Measurements from ENCODE around the gene PPFIBP2.

Gene PPFIBP2

DNA sequence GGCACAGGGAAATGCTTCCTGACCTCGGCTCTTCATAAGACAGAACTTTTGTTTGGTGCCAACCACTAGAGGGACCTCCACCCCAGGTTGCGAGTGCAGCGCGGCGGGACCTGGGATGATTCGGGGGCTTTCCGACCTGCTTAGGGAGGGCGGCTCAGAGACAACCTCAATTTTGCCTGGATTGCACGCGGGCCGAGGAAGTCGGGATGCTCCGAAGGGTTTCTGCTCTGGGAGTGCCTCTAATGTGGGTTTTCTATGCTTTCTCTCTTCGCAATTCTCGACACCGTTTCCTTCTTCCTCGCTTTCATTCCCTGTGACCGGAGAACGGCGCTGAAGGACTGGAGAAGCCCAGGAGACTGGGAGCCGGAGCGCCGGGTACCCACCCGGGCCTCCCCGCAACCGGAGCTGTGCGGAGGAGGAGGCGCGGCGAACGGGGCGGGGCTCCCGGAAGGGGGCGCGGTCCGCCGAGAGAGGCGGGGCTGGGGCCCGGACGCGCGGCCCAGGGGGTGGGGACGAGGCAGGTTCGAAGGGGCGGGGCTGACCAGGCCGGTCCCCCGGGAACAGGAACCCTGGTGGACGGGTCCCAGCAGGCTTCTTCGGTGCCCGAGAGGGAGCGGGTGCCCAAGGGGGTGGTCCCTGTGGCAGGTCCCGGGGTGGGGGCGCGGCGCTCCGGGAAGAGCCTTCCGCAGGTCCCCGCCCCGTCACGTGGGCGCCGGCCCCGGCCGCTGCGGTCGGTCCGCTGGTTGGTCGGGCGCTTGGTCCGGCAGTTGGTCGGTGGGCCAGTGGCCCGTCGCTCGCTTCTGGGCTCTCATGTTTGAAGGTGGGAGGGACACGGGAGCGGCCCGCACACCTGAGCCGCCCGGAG, at the start of gene PPFIBP2:
Gene PPFIBP2, plus strand, starts transcription at position 766 of the 865 bp plus-strand sequence. CDS start 35,477 bp downstream, outside the sequence.
- DNase-seq, result peak; percentile 83

DNA sequence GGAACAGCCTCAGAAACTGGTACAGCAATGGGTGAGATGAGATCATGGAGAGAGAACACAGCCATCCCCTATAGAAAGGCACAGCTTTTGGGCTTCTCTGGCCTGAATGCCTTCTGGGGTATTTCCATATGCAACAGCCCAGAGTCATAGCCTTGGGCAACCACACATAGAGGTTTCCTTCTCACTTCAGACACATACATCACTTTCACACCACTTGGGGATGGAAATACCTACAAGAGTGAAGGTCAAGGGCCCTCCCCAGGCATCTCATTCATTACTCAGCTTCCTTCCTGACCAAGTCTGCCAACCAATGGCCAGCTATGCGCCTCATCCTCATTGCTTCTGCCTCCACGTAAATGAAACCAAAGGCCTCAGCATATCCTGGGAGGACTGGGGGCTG, 46.1 kb upstream of the PPFIBP2 start:
- peak; percentile 3 for DNase-seq

DNA sequence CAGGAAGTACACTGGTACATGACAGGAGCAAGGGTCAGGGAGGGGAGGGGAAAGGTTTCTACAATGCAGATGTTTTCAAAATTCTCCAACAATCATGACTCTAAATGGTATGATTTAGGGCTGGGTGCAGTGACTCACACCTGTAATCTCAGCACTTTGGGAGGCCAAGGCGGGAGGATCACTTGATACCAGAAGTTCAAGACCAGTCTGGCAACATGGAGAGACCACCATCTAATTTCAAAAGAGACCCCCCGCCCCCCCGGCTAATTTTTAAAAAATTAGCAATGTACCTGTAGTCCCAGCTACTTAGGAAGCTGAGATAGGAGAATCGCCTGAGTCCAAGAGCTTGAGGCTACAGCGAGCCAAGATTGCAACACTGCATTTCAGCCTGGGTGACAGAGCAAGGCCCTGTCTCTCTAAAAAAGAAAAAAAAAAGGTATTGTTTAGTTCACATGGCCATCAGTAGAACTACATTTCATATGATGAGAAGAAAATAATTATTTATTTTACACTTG, 44.4 kb upstream of the PPFIBP2 start:
- no peak for DNase-seq

DNA sequence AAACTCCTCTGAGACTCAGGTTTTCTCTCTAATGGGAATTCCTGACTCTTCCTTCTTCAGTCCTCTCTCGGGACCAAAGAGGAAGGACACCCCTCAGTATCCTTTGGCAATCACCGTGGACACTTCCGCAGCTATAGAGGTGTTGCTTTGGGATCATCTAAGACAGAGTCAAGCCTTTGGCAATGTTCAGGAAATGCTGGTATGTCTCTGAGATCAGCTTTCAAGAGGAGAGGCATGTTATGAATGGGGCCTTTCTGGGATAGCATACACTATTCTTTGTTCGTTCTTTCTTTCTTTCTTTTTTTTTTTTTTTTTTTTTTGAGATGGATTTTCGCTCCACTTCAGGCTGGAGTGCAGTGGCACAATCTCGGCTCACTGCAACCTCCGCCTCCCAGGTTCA, 42.7 kb upstream of the PPFIBP2 start:
- DNase-seq, result no peak

DNA sequence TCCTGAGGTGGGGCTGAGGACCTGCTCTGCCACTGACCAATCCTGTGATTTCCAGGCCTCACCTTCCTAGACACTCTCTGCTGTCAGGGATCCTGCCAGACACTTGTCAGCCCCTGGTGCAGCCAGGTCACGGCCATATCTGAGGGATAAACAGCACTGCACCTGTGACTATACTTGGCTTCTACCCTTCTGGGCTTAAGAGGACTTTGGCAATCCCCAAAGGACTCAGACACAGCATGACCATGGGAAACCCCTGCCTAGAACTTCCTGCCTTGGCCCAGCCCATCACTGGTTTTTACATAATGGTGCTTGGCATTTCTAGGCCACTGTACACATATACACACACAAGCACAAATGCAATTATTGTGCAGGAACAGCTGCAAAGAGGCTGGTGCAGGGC, 40.1 kb upstream of the PPFIBP2 start:
- DNase-seq, result no peak

DNA sequence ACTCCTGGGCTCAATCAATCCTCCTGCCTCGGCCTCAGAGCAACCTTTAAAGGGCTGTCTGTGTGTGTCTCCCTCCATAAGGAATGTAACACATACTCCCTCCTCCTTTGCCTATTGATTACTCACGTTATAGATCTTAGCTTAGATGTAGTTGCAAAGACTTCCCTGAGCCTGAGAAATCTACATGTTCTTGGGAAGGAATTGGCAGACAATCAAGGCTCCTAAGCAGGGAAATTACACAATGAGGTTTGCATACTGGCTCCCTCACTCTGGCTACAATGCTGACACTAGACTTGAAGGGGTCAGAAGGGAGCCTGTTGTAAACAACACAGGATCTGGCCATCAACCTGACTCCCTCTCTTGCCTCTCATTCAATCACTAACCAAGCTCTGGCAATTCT, 33.7 kb upstream of the PPFIBP2 start:
- no peak for DNase-seq

DNA sequence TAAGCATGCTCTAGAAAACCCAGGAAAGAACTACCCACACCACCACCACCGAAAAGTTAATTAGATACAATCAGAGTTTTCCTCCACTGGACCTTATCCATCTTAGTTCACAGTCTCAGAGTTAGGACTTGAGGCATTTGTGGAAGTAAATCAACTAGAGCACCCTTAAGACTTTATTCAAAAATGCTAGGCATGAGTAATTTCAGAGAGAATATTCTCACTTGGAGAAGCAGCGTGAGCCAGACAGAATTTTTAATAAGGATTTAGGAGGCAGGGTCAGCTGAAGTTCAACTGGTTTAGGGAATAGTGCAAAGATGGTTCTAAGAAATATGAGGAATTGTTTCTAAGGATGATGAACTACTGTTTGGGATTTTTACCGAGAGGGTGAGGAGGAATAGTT, 29.7 kb upstream of the PPFIBP2 start:
- DNase-seq, result no peak

DNA sequence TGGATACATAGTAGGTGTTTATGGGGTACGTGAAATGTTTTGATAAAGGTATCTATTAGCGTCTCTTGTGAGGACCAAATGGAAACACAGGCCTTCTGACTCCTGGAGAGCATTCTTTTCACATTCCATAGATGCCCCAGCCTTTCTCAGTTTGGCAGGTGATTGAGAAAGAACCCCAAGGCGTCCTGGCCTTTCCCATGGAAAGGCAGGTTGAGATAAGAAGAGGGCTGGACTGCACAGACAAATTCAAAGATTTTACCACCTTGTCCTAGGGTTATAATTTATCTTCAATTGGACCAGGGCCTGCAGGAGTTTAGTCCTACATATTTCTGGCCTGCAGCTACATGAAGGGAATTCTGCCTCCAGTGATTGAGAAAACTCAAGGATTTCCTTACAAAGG, 29.2 kb upstream of the PPFIBP2 start:
- no peak for DNase-seq

DNA sequence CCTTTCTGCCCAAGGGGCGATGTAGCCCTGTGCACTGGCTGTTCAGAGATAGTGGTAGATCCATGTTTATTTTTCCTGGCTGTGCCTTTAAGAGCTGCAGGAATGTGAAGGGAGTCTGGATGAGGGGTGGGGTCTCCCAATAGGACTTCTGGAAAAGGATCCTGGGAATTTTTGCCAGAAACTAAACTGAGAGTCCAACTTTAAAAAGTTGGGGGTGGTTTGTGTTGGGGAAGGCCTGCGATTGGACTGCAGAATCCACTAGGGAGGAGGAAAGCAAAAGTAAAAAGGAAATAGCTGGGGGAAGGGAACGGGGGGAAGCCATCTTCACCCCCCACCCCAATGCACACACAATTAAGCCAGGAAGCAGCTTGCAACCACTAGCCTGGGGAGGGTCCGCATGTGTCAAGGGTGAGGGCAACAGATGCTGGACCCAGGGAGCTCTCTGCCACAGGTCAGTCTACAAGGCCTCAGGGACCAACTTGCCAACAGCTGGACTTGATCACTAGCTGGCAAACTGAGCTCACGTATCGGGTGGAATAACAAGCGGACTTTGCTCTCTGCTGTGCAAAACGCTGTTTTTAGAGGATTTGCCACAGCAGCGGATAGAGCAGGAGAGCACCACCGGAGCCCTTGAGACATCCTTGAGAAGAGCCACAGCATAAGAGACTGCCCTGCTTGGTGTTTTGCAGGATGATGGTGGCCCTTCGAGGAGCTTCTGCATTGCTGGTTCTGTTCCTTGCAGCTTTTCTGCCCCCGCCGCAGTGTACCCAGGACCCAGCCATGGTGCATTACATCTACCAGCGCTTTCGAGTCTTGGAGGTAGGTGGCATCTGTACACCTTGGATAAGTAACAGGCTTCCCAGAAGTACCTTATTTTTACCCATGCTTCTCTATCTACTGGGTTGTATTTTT, 28.4 kb upstream of the PPFIBP2 start, which contains the start of gene OLFML1:
Gene OLFML1, plus strand, starts transcription at position 321 of the 912 bp plus-strand sequence. Its CDS starts 370 bp downstream, at position 691.
- DNase-seq, result no peak

DNA sequence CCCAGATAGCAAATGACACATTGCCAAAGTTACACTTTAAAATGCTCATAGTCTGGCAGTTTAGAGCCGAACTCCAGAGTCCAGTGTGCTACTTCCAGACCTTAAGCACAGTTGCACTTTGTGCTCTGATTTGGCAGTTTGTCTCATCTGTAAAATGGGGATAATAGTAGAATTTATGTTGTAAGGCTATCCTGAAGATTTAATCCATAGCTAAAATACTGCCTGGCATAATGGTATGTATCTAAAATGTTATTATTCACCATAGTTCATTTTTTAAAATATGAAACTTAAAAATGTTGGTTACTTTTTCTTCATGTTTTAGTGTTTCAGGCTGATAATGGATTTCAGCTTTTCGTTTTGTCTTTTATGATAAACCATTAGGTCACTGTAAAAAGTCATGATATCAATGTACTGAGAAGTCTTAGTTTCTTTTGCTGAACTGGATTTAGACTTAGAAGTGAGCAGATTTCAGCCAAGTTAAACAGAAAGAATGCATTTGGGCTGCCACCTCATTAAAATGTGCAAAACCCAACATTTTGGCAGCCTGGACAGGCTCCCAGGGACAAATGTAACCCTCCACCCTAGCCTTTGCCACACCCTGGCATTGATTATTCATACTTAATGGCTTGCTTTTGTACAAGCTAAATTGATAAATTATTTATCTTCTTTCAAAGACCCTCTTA, 27.6 kb upstream of the PPFIBP2 start:
- no peak for DNase-seq

DNA sequence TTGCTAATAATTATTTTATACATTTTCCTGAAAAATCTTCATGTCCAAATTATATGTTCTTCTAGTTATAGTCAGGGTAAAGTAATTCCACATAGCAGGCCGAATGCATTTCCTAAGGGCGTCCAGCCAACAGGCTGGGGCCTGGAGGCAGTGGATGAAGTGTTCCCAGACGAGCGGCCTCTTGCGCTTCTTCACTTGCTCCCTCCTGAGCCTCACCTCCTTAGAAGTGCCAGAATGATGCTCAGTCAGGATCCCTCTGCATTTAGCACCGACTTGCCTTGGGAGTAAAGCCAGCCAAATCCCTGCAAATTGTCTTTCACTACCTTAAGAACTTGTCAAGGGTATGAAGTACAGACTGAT, 27.0 kb upstream of the PPFIBP2 start:
- DNase-seq, result no peak

DNA sequence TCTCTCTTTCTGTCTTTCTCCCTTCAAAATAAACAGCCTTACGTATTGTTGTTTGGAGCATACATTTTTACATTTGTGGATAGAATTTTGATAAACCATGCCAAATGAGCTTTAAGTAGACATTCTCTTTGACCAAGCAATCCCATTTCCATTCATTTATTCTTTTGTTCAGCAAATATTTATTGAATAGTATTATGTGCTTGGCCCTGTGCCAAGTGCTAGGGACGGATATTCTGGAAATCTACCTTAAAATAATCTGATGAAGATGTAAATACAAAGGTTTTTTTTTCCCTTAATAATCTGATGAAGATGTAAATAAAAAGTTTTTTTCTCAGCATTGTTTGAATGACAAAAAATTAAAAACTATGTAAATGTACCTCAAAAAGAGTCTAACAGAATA, 26.4 kb upstream of the PPFIBP2 start:
- DNase-seq, result no peak

DNA sequence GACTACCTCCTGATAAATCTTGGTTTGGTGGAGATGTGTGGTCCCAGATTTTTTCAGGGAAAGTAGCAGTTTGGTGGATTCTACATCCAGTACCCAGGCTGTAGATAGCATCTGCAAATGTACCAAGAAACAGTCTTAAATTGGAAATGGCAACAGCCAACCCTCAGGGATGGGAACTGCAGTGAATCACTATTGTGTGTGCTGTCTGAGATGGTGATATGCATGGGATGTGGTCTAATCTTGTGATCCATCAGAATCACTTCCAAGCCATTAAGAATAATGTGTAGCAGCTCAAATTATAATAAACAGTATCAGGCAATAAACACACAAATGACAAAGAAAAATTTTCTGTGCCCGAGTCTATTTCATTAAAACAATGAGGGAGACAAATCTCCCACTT, 25.1 kb upstream of the PPFIBP2 start:
- no peak for DNase-seq

DNA sequence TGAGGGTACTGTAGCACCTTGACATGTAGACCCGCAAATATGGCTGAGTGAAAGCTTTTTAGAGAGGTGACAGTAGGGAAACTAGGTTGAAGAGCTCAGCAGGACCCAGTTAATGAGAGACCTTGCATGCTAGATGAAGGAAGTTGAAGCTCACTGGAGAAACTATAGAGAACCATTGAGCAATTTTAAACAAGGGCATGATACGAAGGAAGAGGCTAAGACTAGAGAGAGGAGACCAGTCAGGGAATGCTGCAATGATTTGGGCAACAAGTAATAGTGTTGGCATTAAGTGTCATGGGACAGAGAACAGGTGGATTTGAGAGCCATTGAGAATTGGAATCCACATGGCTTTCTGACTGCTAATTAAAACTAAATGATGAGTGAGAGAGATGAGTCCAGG, 24.4 kb upstream of the PPFIBP2 start:
- no peak for DNase-seq

DNA sequence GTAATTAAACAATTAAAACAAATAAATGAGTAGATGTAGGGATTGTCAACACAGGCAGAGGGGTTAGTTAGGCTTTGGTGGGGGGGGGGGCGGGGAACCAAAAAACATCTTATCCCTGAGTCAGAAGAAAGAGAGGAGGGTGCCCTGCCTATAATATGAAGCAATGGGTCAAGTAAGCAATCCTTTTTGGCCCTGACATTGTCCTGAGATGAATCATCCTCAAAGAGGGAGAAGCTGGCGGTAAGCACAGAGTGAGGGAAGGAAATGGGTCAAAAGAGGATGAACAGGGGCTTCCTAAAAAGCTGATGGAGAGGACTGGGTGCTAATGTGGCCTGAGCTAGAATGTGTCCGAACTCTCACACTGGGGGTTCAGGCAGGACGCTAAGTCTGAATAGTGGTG, 23.7 kb upstream of the PPFIBP2 start:
- no peak for DNase-seq

DNA sequence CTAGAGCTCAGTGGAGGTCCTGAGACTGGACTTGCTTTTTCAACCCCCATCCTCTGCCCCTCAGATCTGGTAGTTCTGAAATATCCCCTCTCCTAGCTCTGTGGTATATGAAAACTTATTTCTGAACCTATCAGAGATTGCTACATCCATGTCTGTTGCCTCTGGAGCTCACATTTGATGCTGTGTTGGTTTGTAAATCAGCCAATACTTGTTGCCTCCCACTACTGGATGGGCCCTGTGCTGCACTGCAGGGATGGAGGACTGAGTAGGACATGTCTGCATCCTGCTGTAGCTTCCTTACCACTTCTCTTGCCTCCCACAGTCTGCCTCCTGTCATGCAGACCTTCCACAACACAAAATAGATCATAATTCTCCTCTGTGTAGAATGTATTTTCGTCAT, 23.3 kb upstream of the PPFIBP2 start:
- DNase-seq, result no peak

DNA sequence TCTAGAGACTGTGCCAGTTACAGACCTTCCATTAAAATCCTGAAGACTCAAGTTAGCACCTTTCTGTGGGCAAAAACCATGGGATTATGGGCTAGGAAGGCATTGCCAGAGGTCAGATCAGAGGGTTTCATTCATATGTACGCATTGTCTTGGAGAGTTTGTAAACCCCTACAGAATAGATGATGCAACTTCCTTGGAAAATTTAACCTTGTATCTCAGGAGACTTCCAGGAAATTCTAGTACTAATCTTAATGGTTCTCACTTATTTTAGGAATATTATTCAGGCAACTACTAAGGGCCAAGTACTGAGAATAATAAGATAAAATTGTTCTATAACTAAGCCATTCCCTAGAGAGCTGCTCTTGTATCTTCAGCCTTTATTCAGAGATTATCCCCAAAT, 21.5 kb upstream of the PPFIBP2 start:
- no peak for DNase-seq

DNA sequence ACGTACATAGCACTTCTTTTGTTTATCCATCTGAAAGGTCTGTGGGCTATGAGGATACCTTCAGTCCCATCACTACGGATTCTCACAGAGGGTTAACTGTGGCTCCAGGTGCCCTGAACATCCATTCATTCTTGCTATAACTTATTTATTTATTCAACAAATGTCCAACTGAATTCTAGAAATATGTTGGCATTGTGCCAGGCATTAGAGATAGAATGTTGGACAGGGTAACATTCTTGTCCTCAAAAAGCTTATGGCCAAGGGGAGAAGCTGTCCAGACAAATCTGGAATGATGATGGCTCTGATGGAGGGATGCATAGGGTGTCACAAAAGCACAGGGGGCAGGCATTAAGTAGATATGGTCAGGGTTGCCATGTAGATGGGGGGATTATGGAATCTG, 20.1 kb upstream of the PPFIBP2 start:
- no peak for DNase-seq

DNA sequence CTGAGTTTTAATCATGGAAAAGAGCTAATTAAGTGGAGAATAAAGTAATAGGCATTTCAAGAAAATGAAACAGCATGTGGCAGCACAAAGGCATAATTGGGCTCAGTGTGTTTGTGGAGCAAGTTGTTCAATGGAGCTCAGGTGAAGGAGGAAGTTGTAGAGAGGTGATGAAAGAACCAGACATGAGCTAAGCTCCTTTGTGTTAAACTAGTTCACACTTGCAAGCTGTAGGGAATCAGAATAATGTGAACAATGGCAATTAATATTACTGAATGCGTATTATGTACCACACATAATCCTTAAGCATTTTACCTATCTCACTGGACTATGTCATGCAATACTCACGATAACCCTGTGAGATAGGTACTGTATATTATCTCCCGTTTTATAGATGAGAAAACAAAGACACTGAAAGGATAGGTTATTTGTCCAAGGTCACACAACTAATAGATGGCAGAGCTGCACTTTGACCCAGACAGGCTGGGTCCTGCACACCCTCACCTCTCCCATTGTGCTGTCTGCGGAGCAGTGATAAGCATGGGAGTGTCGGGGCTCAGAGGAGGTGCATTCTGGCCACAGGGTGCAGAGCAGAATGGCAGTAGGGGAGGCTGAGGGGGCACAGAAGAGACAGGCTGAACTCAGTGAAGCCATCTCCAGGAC, 19.6 kb upstream of the PPFIBP2 start:
- no peak for DNase-seq

DNA sequence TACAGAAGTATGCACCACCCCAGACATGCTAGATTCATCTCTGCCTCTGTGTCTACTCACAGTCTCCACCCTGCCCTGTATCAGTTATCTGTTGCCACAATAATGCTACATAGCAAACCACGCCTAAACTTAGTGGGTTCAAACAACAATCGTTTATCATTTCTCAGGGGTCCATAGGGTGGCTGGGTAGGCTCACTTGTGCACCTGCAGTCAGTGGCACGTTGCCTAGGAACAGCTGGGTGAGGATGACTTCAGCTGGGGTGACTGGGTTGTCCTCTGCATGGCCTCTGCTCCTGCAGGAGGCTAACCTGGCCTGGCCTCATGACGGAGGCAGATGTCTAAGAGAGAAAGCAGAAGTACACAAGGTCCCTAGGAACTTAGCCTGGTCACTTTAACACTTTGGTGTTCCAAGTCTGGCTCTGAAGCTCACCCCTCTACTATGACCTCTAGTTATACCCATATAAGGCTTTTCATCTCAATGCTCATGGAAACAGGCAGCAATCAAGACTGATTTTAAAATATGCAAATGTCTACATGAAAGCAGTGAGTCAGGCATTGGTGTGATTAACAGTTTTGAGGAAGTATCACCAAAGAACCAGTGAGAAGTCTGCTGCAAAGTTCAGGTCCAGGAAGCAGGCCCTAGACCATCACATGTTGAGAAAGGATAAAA, 17.8 kb upstream of the PPFIBP2 start:
- DNase-seq, result no peak

DNA sequence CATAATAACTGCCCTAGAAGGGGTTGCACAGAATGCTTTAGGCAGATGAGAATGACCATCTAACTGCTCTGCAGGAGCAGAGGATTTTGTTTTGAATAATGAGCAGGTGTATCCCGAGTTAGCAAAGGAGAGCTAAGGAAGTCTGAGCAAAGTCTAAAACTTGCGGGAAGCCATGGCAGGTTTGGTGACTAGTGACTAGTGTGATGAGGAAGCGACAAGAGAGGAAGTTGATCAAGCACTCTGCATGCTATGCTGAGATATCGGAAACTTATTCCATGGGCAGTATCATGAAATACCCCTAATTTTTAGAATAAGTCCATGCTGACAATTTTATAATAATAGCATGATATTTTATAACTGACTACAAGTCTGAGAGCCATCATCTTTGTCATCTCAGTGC, 15.6 kb upstream of the PPFIBP2 start:
- DNase-seq, result no peak

DNA sequence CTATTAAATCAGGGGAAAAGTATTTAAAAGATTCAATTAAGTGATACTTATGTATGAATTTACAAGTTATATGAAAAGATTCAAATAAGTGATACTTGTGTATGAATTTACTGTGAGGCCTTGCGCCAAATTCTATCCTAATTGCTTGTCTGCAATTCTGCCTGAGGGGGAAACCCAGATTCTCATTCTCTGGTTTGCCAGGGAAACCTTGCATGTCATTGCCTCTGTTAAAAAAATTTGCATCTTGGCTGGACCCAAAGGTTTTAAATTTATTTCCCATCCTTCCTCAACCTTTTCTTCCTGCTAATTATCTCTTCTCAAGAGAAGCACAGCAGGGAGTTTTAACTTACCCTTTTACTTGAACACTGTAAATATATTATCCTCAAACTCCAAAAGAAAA, 14.7 kb upstream of the PPFIBP2 start:
- no peak for DNase-seq
